Measurements from ENCODE around the gene TYMS.

TYMS gene

DNA sequence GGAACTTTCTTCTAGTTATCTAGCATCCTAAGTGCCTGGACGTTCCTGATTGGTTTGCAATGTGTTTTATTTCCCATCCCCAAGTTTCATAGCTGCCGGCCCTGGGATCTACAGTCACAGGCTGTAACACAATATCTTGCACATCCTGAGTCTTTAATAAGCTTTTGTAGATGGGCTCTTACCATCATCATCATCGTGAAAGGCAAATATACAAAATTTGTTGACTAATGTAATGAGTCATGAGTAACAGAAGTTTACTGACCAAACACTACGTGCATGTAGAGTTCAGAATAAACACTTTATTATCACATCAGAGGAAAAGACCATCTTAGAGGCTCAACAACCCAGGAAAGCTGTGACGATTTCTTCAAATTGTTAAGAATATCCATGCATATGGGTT, 8.1 kb upstream of the TYMS start:
- Histone ChIP-seq H3K18ac (ENCODE audit: low read length) (no peak overlapping the region), H3K79me1 (ENCODE audit: low read length) (no peaks in the 10 kb centered on the region), H3K4me3 (ENCODE audit: low read length) (no peak overlapping the region), H3K4me2 (ENCODE audit: low read length) (no peak overlapping the region), H3K4me1 (ENCODE audit: control insufficient read depth, low read depth, low read length) (no peaks in the 10 kb centered on the region), H2BK5ac (ENCODE audit: low read length) (no peak overlapping the region), H3K79me2 (ENCODE audit: control insufficient read depth, insufficient read depth, low read length) (no peaks in the 10 kb centered on the region), H2BK120ac (ENCODE audit: low read depth, low read length) (no peak overlapping the region), H3K27me3 (ENCODE audit: insufficient read depth, low read length, poor library complexity) (no peaks in the 10 kb centered on the region), H3K23ac (ENCODE audit: low read length) (no peak overlapping the region), H3K4ac (ENCODE audit: low read depth, low read length) (no peak overlapping the region), H3K36me3 (ENCODE audit: control insufficient read depth, insufficient read depth, low read length) (no peaks in the 10 kb centered on the region), H2AK5ac (ENCODE audit: low read length) (no peak overlapping the region), H3K56ac (ENCODE audit: low read length) (no peak overlapping the region), H4K8ac (ENCODE audit: low read depth, low read length) (no peak overlapping the region), H2BK15ac (replicated peaks; ENCODE audit: low read depth) (no peak overlapping the region), H4K5ac (ENCODE audit: low read length) (no peak overlapping the region), H3K9ac (ENCODE audit: low read length) (no peak overlapping the region), H3K27ac (ENCODE audit: low read depth, low read length) (no peak overlapping the region)
- no CpG with 5 or more reads among the region's 5 CpGs for WGBS (ENCODE audit: extremely low coverage, insufficient coverage, low lambda C conversion rate)
- DNase-seq: no peak

- Histone ChIP-seq H2BK120ac (ENCODE audit: low read depth, low read length) (no peak overlapping the region), H3K4me2 (ENCODE audit: low read length) (no peak overlapping the region), H3K9ac (ENCODE audit: low read length) (no peak overlapping the region), H3K56ac (ENCODE audit: low read length) (no peak overlapping the region), H3K4me3 (ENCODE audit: low read length) (no peak overlapping the region), H3K18ac (ENCODE audit: low read length) (no peak overlapping the region), H3K27me3 (ENCODE audit: insufficient read depth, low read length, poor library complexity) (no peaks in the 10 kb centered on the region), H2BK15ac (replicated peaks; ENCODE audit: low read depth) (no peak overlapping the region), H3K79me1 (ENCODE audit: low read length) (no peaks in the 10 kb centered on the region), H3K79me2 (ENCODE audit: control insufficient read depth, insufficient read depth, low read length) (no peaks in the 10 kb centered on the region), H2BK5ac (ENCODE audit: low read length) (no peak overlapping the region), H3K27ac (ENCODE audit: low read depth, low read length) (no peak overlapping the region), H4K8ac (ENCODE audit: low read depth, low read length) (no peak overlapping the region), H3K4ac (ENCODE audit: low read depth, low read length) (no peak overlapping the region), H3K23ac (ENCODE audit: low read length) (no peak overlapping the region), H4K5ac (ENCODE audit: low read length) (no peak overlapping the region), H3K36me3 (ENCODE audit: control insufficient read depth, insufficient read depth, low read length) (no peaks in the 10 kb centered on the region), H3K4me1 (ENCODE audit: control insufficient read depth, low read depth, low read length) (no peaks in the 10 kb centered on the region), H2AK5ac (ENCODE audit: low read length) (no peak overlapping the region)
- no peak for DNase-seq
- no CpG with 5 or more reads among the region's 6 CpGs for WGBS (ENCODE audit: extremely low coverage, insufficient coverage, low lambda C conversion rate)
Observed at GRCh38 chr18:650428-650858, 7.0 kb upstream of the TYMS start.

GRCh38 chr18:652131-652530, 5.3 kb upstream of the TYMS start:
- DNase-seq: no peak
- Histone ChIP-seq H4K8ac (ENCODE audit: low read depth, low read length) (no peak overlapping the region), H2BK120ac (ENCODE audit: low read depth, low read length) (no peak overlapping the region), H3K27ac (ENCODE audit: low read depth, low read length) (no peak overlapping the region), H3K4me2 (ENCODE audit: low read length) (no peak overlapping the region), H3K56ac (ENCODE audit: low read length) (no peak overlapping the region), H3K4me3 (ENCODE audit: low read length) (no peak overlapping the region), H2BK15ac (replicated peaks; ENCODE audit: low read depth) (no peak overlapping the region), H3K36me3 (ENCODE audit: control insufficient read depth, insufficient read depth, low read length) (no peaks in the 10 kb centered on the region), H3K79me2 (ENCODE audit: control insufficient read depth, insufficient read depth, low read length) (no peaks in the 10 kb centered on the region), H3K18ac (ENCODE audit: low read length) (no peak overlapping the region), H3K23ac (ENCODE audit: low read length) (no peak overlapping the region), H4K5ac (ENCODE audit: low read length) (no peak overlapping the region), H3K27me3 (ENCODE audit: insufficient read depth, low read length, poor library complexity) (no peaks in the 10 kb centered on the region), H3K79me1 (ENCODE audit: low read length) (peaks cover 2% of the 10 kb centered on the region), H2AK5ac (ENCODE audit: low read length) (no peak overlapping the region), H2BK5ac (ENCODE audit: low read length) (no peak overlapping the region), H3K4ac (ENCODE audit: low read depth, low read length) (no peak overlapping the region), H3K4me1 (ENCODE audit: control insufficient read depth, low read depth, low read length) (no peaks in the 10 kb centered on the region), H3K9ac (ENCODE audit: low read length) (no peak overlapping the region)
- no CpG with 5 or more reads among the region's 4 CpGs for WGBS (ENCODE audit: extremely low coverage, insufficient coverage, low lambda C conversion rate)

- no peak overlapping the region for H2BK5ac ChIP-seq (ENCODE audit: low read length)
- H3K9ac ChIP-seq (ENCODE audit: low read length): no peak overlapping the region
- no peak overlapping the region for H2BK15ac ChIP-seq (replicated peaks; ENCODE audit: low read depth)
- no peak overlapping the region for H4K8ac ChIP-seq (ENCODE audit: low read depth, low read length)
- peak; percentile 24 for DNase-seq
- WGBS (ENCODE audit: extremely low coverage, insufficient coverage, low lambda C conversion rate): no CpG with 5 or more reads among the region's 2 CpGs
- H3K23ac ChIP-seq (ENCODE audit: low read length): no peak overlapping the region
- no peaks in the 10 kb centered on the region for H3K36me3 ChIP-seq (ENCODE audit: control insufficient read depth, insufficient read depth, low read length)
- H3K4me1 ChIP-seq (ENCODE audit: control insufficient read depth, low read depth, low read length): no peaks in the 10 kb centered on the region
- no peak overlapping the region for H3K27ac ChIP-seq (ENCODE audit: low read depth, low read length)
- no peak overlapping the region for H4K5ac ChIP-seq (ENCODE audit: low read length)
- H3K4ac ChIP-seq (ENCODE audit: low read depth, low read length): no peak overlapping the region
- H3K79me1 ChIP-seq (ENCODE audit: low read length): peaks cover 2% of the 10 kb centered on the region
- H3K18ac ChIP-seq (ENCODE audit: low read length): no peak overlapping the region
- H3K4me2 ChIP-seq (ENCODE audit: low read length): no peak overlapping the region
- no peaks in the 10 kb centered on the region for H3K79me2 ChIP-seq (ENCODE audit: control insufficient read depth, insufficient read depth, low read length)
- H3K27me3 ChIP-seq (ENCODE audit: insufficient read depth, low read length, poor library complexity): no peaks in the 10 kb centered on the region
- no peak overlapping the region for H2AK5ac ChIP-seq (ENCODE audit: low read length)
- no peak overlapping the region for H2BK120ac ChIP-seq (ENCODE audit: low read depth, low read length)
- H3K56ac ChIP-seq (ENCODE audit: low read length): no peak overlapping the region
- H3K4me3 ChIP-seq (ENCODE audit: low read length): no peak overlapping the region
Observed at GRCh38 chr18:653512-653911, 3.9 kb upstream of the TYMS start.

- H3K4ac ChIP-seq (ENCODE audit: low read depth, low read length): no peak overlapping the region
- H3K36me3 ChIP-seq (ENCODE audit: control insufficient read depth, insufficient read depth, low read length): no peaks in the 10 kb centered on the region
- H3K18ac ChIP-seq (ENCODE audit: low read length): no peak overlapping the region
- H3K79me2 ChIP-seq (ENCODE audit: control insufficient read depth, insufficient read depth, low read length): peaks cover 10% of the 10 kb centered on the region
- H3K27me3 ChIP-seq (ENCODE audit: insufficient read depth, low read length, poor library complexity): no peaks in the 10 kb centered on the region
- no peak overlapping the region for H2BK120ac ChIP-seq (ENCODE audit: low read depth, low read length)
- H3K4me3 ChIP-seq (ENCODE audit: low read length): no peak overlapping the region
- no peak for DNase-seq
- H2AK5ac ChIP-seq (ENCODE audit: low read length): no peak overlapping the region
- no peak overlapping the region for H3K9ac ChIP-seq (ENCODE audit: low read length)
- H3K56ac ChIP-seq (ENCODE audit: low read length): no peak overlapping the region
- no peak overlapping the region for H3K23ac ChIP-seq (ENCODE audit: low read length)
- H3K4me1 ChIP-seq (ENCODE audit: control insufficient read depth, low read depth, low read length): peaks cover 2% of the 10 kb centered on the region
- no peak overlapping the region for H3K27ac ChIP-seq (ENCODE audit: low read depth, low read length)
- no peak overlapping the region for H4K5ac ChIP-seq (ENCODE audit: low read length)
- H2BK15ac ChIP-seq (replicated peaks; ENCODE audit: low read depth): no peak overlapping the region
- H2BK5ac ChIP-seq (ENCODE audit: low read length): no peak overlapping the region
- H3K79me1 ChIP-seq (ENCODE audit: low read length): peaks cover 7% of the 10 kb centered on the region
- H3K4me2 ChIP-seq (ENCODE audit: low read length): no peak overlapping the region
- WGBS (ENCODE audit: extremely low coverage, insufficient coverage, low lambda C conversion rate): no CpG with 5 or more reads among the region's 4 CpGs
- no peak overlapping the region for H4K8ac ChIP-seq (ENCODE audit: low read depth, low read length)
Observed at GRCh38 chr18:654601-655000, 2.9 kb upstream of the TYMS start.

DNA sequence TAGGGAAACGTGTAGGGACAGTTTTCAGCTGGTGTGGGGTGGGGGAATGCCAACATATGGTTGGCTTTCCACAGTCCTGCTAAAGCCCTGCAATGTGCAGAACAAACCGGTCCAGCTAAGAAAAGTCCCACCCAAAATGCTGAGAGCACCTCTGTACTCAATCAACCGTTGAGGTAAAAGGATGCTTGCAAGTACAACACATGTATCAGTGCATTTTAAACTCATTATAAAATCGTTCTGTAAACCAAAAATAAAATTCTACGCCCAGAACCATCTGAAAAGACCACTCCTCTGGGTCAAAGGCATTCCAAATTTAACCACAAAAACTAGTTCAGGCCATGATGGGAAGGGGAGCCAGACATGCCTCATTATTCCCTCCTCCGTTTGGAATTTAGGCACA, 2.0 kb upstream of the TYMS start:
- Histone ChIP-seq H3K79me1 (ENCODE audit: low read length) (peaks cover 11% of the 10 kb centered on the region), H3K23ac (ENCODE audit: low read length) (peak overlapping the region; percentile 35), H3K79me2 (ENCODE audit: control insufficient read depth, insufficient read depth, low read length) (peaks cover 16% of the 10 kb centered on the region), H3K4me2 (ENCODE audit: low read length) (no peak overlapping the region), H3K4ac (ENCODE audit: low read depth, low read length) (no peak overlapping the region), H3K4me3 (ENCODE audit: low read length) (no peak overlapping the region), H3K27me3 (ENCODE audit: insufficient read depth, low read length, poor library complexity) (no peaks in the 10 kb centered on the region), H3K9ac (ENCODE audit: low read length) (no peak overlapping the region), H4K5ac (ENCODE audit: low read length) (no peak overlapping the region), H3K18ac (ENCODE audit: low read length) (no peak overlapping the region), H3K4me1 (ENCODE audit: control insufficient read depth, low read depth, low read length) (peaks cover 2% of the 10 kb centered on the region), H2BK5ac (ENCODE audit: low read length) (no peak overlapping the region), H3K27ac (ENCODE audit: low read depth, low read length) (no peak overlapping the region), H4K8ac (ENCODE audit: low read depth, low read length) (no peak overlapping the region), H2AK5ac (ENCODE audit: low read length) (no peak overlapping the region), H2BK120ac (ENCODE audit: low read depth, low read length) (no peak overlapping the region), H3K36me3 (ENCODE audit: control insufficient read depth, insufficient read depth, low read length) (peaks cover 4% of the 10 kb centered on the region), H3K56ac (ENCODE audit: low read length) (no peak overlapping the region), H2BK15ac (replicated peaks; ENCODE audit: low read depth) (no peak overlapping the region)
- no CpG with 5 or more reads among the region's 6 CpGs for WGBS (ENCODE audit: extremely low coverage, insufficient coverage, low lambda C conversion rate)
- DNase-seq: no peak
